Right lobe of liver (tissue), 4 donors: ENCODE results near the gene MARVELD2.
"Not testable (repeated sequence)": the region's sequence is repeated elsewhere in the genome, so short reads cannot be mapped to it uniquely, and the experiment has no call there.

Experiments used
- POLR2A ChIP-seq: fragments of 450-650 bp; IDR thresholded peaks from one replicate; pipeline ENCODE4 v1.6.1; 2017; ENCODE audit warnings: antibody characterized with exemption, mild to moderate bottlenecking
- TF ChIP-seq, protein P1 (sequence below), 4 donors: fragments of 200-600 bp in 3 of 4; fragments of 450-650 bp in 1 of 4; IDR thresholded peaks; one replicate each; pipeline versions ENCODE4 v1.5.1 to v1.8.0; 2016 to 2022; ENCODE audit warnings: antibody characterized with exemption in 4 of 4, mild to moderate bottlenecking in 2 of 4
- donor health status: DM: no; HTN: no; CAD: no.
- donor health status: DM: no; HTN: no; CAD: no.
- donor health status: DM: no; HTN: yes; CAD: no.

DNA sequence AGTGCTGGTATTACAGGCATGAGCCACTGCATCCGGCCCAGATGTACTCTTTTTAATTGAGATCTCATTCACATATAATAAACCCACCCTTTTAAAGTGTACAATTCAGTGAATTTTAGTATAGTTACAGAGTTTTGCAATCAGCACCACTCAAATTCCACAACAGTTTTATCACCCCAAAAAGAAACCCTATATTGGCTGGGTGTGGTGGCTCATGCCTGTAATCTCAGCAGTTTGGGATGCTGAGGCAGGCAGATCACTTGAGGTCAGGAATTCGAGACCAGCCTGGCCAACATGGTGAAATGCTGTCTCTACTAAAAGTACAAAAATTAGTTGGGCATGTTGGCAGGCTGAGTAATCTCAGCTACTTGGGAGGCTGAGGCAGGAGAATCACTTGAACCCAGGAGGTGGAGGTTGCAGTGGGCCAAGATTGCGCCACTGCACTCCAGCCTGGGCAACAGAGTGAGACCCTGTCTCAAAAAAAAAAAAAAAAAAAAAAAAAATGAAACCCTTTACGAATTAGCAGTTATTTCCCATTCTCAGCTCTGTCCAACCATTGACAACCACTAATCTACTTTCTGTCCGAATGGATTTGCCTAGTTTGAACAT, 20.5 kb downstream of the MARVELD2 start:
- TF ChIP-seq, protein P1, sequence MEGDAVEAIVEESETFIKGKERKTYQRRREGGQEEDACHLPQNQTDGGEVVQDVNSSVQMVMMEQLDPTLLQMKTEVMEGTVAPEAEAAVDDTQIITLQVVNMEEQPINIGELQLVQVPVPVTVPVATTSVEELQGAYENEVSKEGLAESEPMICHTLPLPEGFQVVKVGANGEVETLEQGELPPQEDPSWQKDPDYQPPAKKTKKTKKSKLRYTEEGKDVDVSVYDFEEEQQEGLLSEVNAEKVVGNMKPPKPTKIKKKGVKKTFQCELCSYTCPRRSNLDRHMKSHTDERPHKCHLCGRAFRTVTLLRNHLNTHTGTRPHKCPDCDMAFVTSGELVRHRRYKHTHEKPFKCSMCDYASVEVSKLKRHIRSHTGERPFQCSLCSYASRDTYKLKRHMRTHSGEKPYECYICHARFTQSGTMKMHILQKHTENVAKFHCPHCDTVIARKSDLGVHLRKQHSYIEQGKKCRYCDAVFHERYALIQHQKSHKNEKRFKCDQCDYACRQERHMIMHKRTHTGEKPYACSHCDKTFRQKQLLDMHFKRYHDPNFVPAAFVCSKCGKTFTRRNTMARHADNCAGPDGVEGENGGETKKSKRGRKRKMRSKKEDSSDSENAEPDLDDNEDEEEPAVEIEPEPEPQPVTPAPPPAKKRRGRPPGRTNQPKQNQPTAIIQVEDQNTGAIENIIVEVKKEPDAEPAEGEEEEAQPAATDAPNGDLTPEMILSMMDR (IDR thresholded peaks at IDR 0.05): not testable (repeated sequence)
- not testable (repeated sequence) for TF ChIP-seq POLR2A
